ENCODE measurements around the gene CPT1C. TPM values are rescaled to one million over a fixed set of nuclear protein-coding genes. Genes with fewer than 3 reads are reported as not detected.

CPT1C gene
- total and polyA plus RNA-seq, 2 donors (not counting 1 experiment from before 2014, with no cell fraction given), result 0.30 to 1.7 TPM

- DNase-seq, result peak; percentile 98
- ChIA-PET POLR2A (interaction anchor here (0.6 to 2.6 kb wide), 10 partner anchors 10 to 855 kb away, joined by 3 to 19 read pairs (median 7); partner anchors contain the start of genes PRMT1, PRR12, PRRG2 and RRAS), CTCF (interaction anchor here (0.6 to 2.3 kb wide), 9 partner anchors 10 to 119 kb away, joined by 3 to 8 read pairs (median 3); partner anchors contain the start of genes PRMT1, RRAS and SCAF1)
- peaks cover 44% of the 10 kb centered on the region for H4K20me1 ChIP-seq (ENCODE audit: control insufficient read depth, insufficient read depth, low read length, poor library complexity, severe bottlenecking)
- no peaks in the 10 kb centered on the region for H3K27me3 ChIP-seq (replicated peaks in 1 of 4; ENCODE audit: control extremely low read depth in 1 of 4, control insufficient read depth in 3 of 4, insufficient read depth in 4 of 4, low read length in 3 of 4)
- under 1% methylated on average over 50 of the region's 50 CpGs for WGBS (ENCODE audit: insufficient coverage)
- TF ChIP-seq CTCF (IDR thresholded peaks at IDR 0.05) (no peak), EZH2 (IDR thresholded peaks at IDR 0.05; ENCODE audit: borderline replicate concordance, insufficient read depth, low read depth, low read length, poor library complexity, severe bottlenecking) (no peak)
- H3K27ac ChIP-seq (ENCODE audit: low read length in 2 of 2), result peak within 1 kb of the TSS; percentile 62 to 73
- H3K4me3 ChIP-seq (ENCODE audit: control extremely low read depth in 1 of 5, extremely low read depth in 1 of 5, insufficient read depth in 1 of 5, low read depth in 2 of 5, low read length in 4 of 5), result peak within 1 kb of the TSS; percentile 71 to 99 (median 94)
- peaks cover 3 to 22% of the 10 kb centered on the region in 2 experiments for H3K36me3 ChIP-seq (replicated peaks in 1 of 2; ENCODE audit: control extremely low read depth in 1 of 2, control insufficient read depth in 1 of 2, extremely low read depth in 1 of 2, insufficient read depth in 2 of 2, low read length in 1 of 2)
- peak within 1 kb of the TSS; percentile 88 for H3K9ac ChIP-seq (ENCODE audit: low read length)
- peaks cover 16 to 30% of the 10 kb centered on the region in 2 donors for H3K4me1 ChIP-seq (ENCODE audit: control insufficient read depth in 2 of 2, insufficient read depth in 2 of 2, low read length in 2 of 2)
- peak within 1 kb of the TSS; percentile 98 for H3K4me2 ChIP-seq (replicated peaks; ENCODE audit: low read depth, low read length, poor library complexity, severe bottlenecking)
- Mint-ChIP-seq H3K9me3 (ENCODE audit: insufficient read depth) (no peaks in the 10 kb centered on the region), H3K4me1 (peaks cover 37% of the 10 kb centered on the region), H3K4me3 (peak within 1 kb of the TSS; percentile 95), H3K27me3 (no peaks in the 10 kb centered on the region), H3K27ac (peak within 1 kb of the TSS; percentile 94)
- peak within 1 kb of the TSS; percentile 95 for H2AFZ ChIP-seq (ENCODE audit: insufficient read depth, low read depth, low read length, poor library complexity, severe bottlenecking)
- ATAC-seq (ENCODE audit: low read depth), result peak; percentile 83
- intact Hi-C loops (cut with micrococcal nuclease), result loop anchor here (1.0 kb wide), 3 partner anchors 11 to 75 kb away; partner anchors contain the start of gene RRAS
- H3K9me3 ChIP-seq (ENCODE audit: control extremely low read depth in 1 of 3, control insufficient read depth in 2 of 3, insufficient read depth in 1 of 3, low read length in 2 of 3), result no peaks in the 10 kb centered on the region
- H3K79me2 ChIP-seq (ENCODE audit: control insufficient read depth, insufficient read depth, low read length), result peaks cover 42% of the 10 kb centered on the region
Measured at GRCh38 chr19:49665351-49666119, 25.4 kb upstream of the CPT1C start, which contains the start of the genes BCL2L12 and IRF3. BCL2L12 (plus strand) TSS chr19:49665933; CDS start chr19:49666693, 760 bp downstream. IRF3 (minus strand) TSS chr19:49665857; CDS start chr19:49664838, 1,019 bp downstream.
